ENCODE results near the gene TSPAN9. TPM values are rescaled to one million over a fixed set of nuclear protein-coding genes. Genes with fewer than 3 reads are reported as not detected.
A peak's percentile ranks its signal among the peaks of the same experiment; 100 is the strongest.

The TSPAN9 gene
- total RNA-seq, 1 donor: 13.0 TPM

- no peak for TF ChIP-seq CTCF (IDR thresholded peaks at IDR 0.05; ENCODE audit: extremely low read depth, low read depth, low read length)
- no peaks in the 10 kb centered on the region for H3K9me3 ChIP-seq (ENCODE audit: low read depth, low read length)
- H3K27me3 ChIP-seq (ENCODE audit: insufficient read depth, low read length): no peaks in the 10 kb centered on the region
- H3K79me2 ChIP-seq (ENCODE audit: insufficient read depth, low read length): no peaks in the 10 kb centered on the region
- no peak overlapping the region for H3K4me3 ChIP-seq (ENCODE audit: insufficient read depth, low read length)
- no peak overlapping the region for H2AFZ ChIP-seq (ENCODE audit: low read length)
- H3K4me2 ChIP-seq (ENCODE audit: insufficient read depth, low read length): no peak overlapping the region
- H3K4me1 ChIP-seq (ENCODE audit: insufficient read depth, low read length): peaks cover 19% of the 10 kb centered on the region
- no peak overlapping the region for H3K27ac ChIP-seq (ENCODE audit: low read depth, low read length)
- H3K36me3 ChIP-seq (ENCODE audit: insufficient read depth, low read length): no peaks in the 10 kb centered on the region
- H4K20me1 ChIP-seq (ENCODE audit: insufficient read depth, low read length): peaks cover 9% of the 10 kb centered on the region
- peak; percentile 61 for DNase-seq (ENCODE audit: insufficient read length, low spot score, missing footprints)
These were observed 56.9 kb downstream of the TSPAN9 start for GRCh38 chr12:3134126-3134525.

- Histone ChIP-seq H4K20me1 (ENCODE audit: insufficient read depth, low read length) (peaks cover 9% of the 10 kb centered on the region), H2AFZ (ENCODE audit: low read length) (no peak overlapping the region), H3K27ac (ENCODE audit: low read depth, low read length) (no peak overlapping the region), H3K79me2 (ENCODE audit: insufficient read depth, low read length) (no peaks in the 10 kb centered on the region), H3K4me3 (ENCODE audit: insufficient read depth, low read length) (no peak overlapping the region), H3K36me3 (ENCODE audit: insufficient read depth, low read length) (no peaks in the 10 kb centered on the region), H3K4me2 (ENCODE audit: insufficient read depth, low read length) (no peak overlapping the region), H3K9me3 (ENCODE audit: low read depth, low read length) (no peaks in the 10 kb centered on the region), H3K4me1 (ENCODE audit: insufficient read depth, low read length) (peaks cover 14% of the 10 kb centered on the region), H3K27me3 (ENCODE audit: insufficient read depth, low read length) (no peaks in the 10 kb centered on the region)
- DNase-seq (ENCODE audit: insufficient read length, low spot score, missing footprints): peak; percentile 25
- TF ChIP-seq CTCF (IDR thresholded peaks at IDR 0.05; ENCODE audit: extremely low read depth, low read depth, low read length): no peak
These were observed 57.5 kb downstream of the TSPAN9 start for GRCh38 chr12:3134526-3135135.

GRCh38 chr12:3135522-3136461, 58.6 kb downstream of the TSPAN9 start:
- Histone ChIP-seq H2AFZ (ENCODE audit: low read length) (no peak overlapping the region), H4K20me1 (ENCODE audit: insufficient read depth, low read length) (peaks cover 15% of the 10 kb centered on the region), H3K79me2 (ENCODE audit: insufficient read depth, low read length) (no peaks in the 10 kb centered on the region), H3K36me3 (ENCODE audit: insufficient read depth, low read length) (no peaks in the 10 kb centered on the region), H3K9me3 (ENCODE audit: low read depth, low read length) (no peaks in the 10 kb centered on the region), H3K4me2 (ENCODE audit: insufficient read depth, low read length) (no peak overlapping the region), H3K27me3 (ENCODE audit: insufficient read depth, low read length) (no peaks in the 10 kb centered on the region), H3K27ac (ENCODE audit: low read depth, low read length) (no peak overlapping the region), H3K4me3 (ENCODE audit: insufficient read depth, low read length) (no peak overlapping the region), H3K4me1 (ENCODE audit: insufficient read depth, low read length) (peaks cover 13% of the 10 kb centered on the region)
- peak; percentile 80 for TF ChIP-seq CTCF (IDR thresholded peaks at IDR 0.05; ENCODE audit: extremely low read depth, low read depth, low read length)
- DNase-seq (ENCODE audit: insufficient read length, low spot score, missing footprints): peak; percentile 98

- H3K9me3 ChIP-seq (ENCODE audit: low read depth, low read length): no peaks in the 10 kb centered on the region
- no peaks in the 10 kb centered on the region for H3K79me2 ChIP-seq (ENCODE audit: insufficient read depth, low read length)
- H3K27ac ChIP-seq (ENCODE audit: low read depth, low read length): no peak overlapping the region
- peaks cover 13% of the 10 kb centered on the region for H3K4me1 ChIP-seq (ENCODE audit: insufficient read depth, low read length)
- no peak overlapping the region for H3K4me3 ChIP-seq (ENCODE audit: insufficient read depth, low read length)
- no peak overlapping the region for H3K4me2 ChIP-seq (ENCODE audit: insufficient read depth, low read length)
- H2AFZ ChIP-seq (ENCODE audit: low read length): no peak overlapping the region
- H3K27me3 ChIP-seq (ENCODE audit: insufficient read depth, low read length): no peaks in the 10 kb centered on the region
- peaks cover 21% of the 10 kb centered on the region for H4K20me1 ChIP-seq (ENCODE audit: insufficient read depth, low read length)
- no peak for DNase-seq (ENCODE audit: insufficient read length, low spot score, missing footprints)
- H3K36me3 ChIP-seq (ENCODE audit: insufficient read depth, low read length): no peaks in the 10 kb centered on the region
- no peak for TF ChIP-seq CTCF (IDR thresholded peaks at IDR 0.05; ENCODE audit: extremely low read depth, low read depth, low read length)
These were observed 59.6 kb downstream of the TSPAN9 start for GRCh38 chr12:3136641-3137267.

Measured in osteoblast (primary cell).